Measurements from ENCODE around the gene GGCT.
A peak's percentile ranks its signal among the peaks of the same experiment; 100 is the strongest.
"Not testable (repeated sequence)": the region's sequence is repeated elsewhere in the genome, so short reads cannot be mapped to it uniquely, and the experiment has no call there.

Gene GGCT

DNA sequence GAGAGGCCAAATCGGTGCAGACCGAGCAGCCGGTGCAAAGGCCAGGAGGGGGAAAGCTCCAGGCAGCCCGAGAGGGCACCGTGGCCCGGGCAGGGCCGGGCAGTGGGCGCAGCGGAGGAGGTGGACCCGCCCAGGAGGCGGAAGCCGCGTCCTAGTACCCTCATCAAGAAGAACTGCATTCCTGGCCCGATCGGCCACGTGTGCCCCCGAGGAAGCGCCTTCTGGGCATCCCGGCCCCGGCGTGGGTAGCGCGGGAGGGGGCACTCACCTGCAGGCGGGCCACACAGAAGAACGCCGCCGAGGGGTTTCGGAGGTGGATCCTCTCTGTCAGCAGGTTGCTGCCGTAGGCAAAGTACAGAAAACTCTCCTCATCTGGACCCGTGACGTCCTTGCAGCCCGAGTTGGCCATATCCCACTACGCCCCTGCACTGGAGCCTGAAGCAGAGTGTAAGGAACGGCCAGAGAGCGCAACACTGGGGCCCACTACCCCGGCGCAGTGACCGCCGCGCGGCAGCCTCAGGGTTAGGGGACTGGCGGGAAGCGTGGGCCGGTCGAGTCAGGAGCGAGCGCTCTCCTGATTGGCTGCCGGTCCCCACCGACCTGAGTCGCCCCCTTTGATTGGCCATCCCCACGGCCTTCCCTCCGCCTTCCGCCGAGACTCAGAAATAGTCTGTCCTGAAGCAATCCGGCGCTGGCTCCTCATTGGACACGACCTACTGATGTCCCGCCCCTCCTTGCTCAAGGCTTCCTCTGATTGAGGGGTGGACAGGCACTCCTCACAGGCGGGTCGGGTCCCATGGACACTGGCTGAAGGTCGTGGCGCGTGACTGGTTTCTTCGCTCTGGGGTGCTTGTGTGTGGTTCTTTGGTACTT lies at the start of gene GGCT:
Gene GGCT, minus strand, starts transcription at position 529 of the 873 bp plus-strand sequence. Its CDS starts 120 bp downstream, at position 409.
- peak; percentile 97 to 100 (median 99) for DNase-seq
- intact Hi-C loops (cut with DNase I), result loop anchor here (10.0 kb wide), 3 partner anchors 60 to 340 kb away; partner anchors contain the start of gene ZNRF2

- no peak for DNase-seq
- intact Hi-C loops (cut with DNase I), result no loop called here
Measured at GRCh38 chr7:30553546-30553945, 48.9 kb upstream of the GGCT start.

- DNase-seq, result no peak
- intact Hi-C loops (cut with DNase I), result no loop called here
Measured at GRCh38 chr7:30553141-30553540, 48.5 kb upstream of the GGCT start.

GRCh38 chr7:30552330-30552729 lies 47.7 kb upstream of the GGCT start:
- intact Hi-C loops (cut with DNase I), result no loop called here
- DNase-seq, result no peak

DNA sequence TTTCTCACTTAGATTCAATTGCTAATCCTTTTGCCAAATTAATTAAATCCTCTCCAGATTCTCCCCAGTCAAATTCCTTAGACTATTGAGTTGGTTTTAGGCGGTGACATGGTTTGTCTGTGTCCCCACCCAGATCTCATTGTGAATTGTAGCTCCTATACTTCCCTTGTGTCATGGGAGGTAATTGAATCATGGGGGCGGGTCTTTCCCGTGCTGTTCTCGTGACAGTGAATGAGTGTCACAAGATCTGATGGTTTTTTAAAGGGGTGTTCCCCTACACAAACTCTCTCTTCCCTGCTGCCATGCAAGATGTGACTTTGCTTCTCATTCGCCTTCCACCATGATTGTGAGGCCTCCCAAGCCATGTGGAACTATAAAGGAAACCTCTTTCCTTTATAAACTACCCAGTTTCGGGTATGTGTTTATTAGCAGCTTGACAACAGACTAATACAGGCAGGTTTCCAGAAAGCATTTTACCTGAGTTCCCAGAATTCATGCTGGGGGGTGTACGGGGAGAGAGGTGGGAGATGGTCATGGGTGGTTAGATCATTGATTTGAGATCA lies 45.4 kb upstream of the GGCT start:
- intact Hi-C loops (cut with DNase I), result no loop called here
- DNase-seq, result no peak

DNA sequence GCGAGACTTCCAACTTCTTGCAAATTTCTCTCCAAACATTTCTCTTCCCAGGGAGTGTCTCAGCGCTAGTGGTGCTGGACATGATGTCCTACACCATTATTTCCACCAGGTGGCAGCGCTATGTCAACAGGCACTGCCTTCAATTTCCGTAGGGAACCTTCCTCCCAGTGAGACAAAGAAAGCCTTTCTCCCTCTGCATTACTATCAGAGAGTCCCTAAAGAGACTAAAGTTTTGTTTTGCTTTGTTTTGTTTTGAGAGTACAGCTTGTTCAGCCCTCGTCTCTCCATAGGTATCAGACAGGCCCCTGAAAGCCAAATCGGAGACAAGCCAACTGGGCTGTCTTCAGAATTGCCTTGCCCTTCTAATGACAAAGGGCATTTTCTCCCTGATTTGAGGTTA lies 44.2 kb upstream of the GGCT start:
- DNase-seq, result peak; percentile 42 to 93 (median 82)
- intact Hi-C loops (cut with DNase I), result no loop called here

- intact Hi-C loops (cut with DNase I), result no loop called here
Measured at GRCh38 chr7:30546596-30546995, 42.0 kb upstream of the GGCT start.

GRCh38 chr7:30545791-30546555 lies 41.3 kb upstream of the GGCT start:
- no peak for DNase-seq
- intact Hi-C loops (cut with DNase I), result no loop called here

More at GRCh38 chr7:30546596-30546995, 42.0 kb upstream of the GGCT start:
- DNase-seq, result no peak

DNA sequence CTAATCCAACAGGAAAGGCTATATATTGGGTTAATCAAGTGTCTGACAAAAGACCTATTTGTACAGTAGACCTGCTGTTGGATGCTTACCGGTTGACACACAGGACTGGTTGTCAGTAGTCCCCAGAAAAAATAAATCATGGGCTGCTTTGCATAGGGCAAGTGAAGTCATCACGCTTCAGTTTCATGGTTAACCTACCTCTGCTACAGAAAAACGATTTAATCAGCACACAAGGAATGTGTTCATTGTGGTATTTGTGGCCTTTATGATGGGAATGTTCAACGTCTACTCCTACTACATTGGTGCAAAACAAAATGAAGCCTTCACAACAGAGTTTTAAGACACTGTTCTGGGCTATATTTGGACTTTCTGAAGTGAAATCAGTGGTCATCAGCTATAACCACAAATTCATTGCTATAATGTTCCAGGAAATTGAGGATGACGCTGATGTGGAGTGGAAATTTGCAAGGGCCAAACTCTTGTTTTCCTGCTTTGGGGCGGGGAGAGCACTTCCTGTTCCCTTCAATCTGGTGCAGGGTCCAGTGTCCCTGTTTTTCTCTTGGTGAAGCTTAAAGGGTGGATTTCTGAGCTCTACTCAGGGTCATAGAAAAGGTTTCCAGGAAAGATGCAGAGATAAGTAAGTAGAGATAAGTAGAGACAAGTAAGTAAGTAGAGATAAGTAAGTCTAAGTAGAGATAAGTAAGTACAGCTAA lies 39.3 kb upstream of the GGCT start:
- no peak for DNase-seq
- intact Hi-C loops (cut with DNase I), result no loop called here

- DNase-seq; intact Hi-C loops (cut with DNase I): not testable (repeated sequence)
Measured at GRCh38 chr7:30543115-30543514, 38.5 kb upstream of the GGCT start.

GRCh38 chr7:30533886-30534285 lies 29.3 kb upstream of the GGCT start:
- DNase-seq, result no peak
- intact Hi-C loops (cut with DNase I), result no loop called here

DNA sequence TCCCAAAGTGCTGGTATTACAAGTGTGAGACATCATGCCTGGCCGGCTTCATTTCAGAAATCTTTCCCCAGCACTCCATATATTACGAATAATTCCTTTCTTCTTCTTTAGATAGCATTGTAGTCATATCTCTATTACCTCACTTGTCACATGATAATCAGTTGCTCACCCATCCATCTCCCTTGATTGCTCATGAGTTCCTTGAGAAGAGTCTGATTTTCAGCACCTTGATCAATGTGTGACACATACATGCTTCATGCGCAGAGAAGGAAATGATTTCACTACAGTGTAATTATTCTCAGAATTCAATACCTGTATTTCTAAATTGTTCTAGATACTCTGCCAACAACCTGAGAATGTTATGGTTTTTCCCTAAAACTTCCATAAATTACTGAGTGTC lies 26.7 kb upstream of the GGCT start:
- intact Hi-C loops (cut with DNase I), result no loop called here

DNA sequence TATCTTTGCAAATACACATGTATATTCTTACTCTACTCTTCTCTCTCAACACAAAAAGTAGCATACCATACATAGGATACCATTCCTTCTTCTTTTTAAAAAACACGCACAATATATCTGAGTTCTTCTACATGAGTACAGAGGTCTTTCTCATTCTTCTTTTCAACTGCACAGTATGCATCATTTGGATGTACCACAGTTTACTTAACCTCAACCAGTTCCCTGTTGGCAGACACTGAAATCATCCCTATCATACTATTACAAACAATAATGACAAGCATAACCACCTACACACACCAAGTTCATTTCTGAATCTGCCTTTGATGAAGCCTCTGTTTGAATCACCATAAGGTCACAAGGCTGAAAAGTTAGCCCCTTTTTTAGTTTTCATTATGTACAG lies 25.7 kb upstream of the GGCT start:
- intact Hi-C loops (cut with DNase I), result no loop called here

More for the DNA sequence above, 26.7 kb upstream of the GGCT start:
- no peak for DNase-seq

DNA sequence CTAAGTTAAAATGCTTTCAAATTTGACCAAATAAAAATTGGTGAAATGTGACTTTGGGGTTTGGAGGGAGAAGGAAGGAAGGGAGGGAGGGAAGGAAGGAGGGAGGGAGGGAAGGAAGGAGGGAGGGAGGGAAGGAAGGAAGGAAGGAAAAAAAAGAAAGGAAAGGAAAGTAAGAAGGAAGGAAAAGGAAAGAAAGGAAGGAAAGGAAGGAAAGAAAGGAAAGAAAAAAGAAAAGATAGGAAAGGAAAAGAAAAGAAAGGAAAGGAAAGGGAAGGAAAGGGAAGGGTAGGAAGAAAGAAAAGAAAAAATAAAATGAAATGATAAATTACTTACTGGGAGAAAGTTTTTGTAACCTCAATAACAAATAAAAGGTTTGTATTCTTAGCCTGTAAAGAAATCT lies 24.1 kb upstream of the GGCT start:
- no peak for DNase-seq
- intact Hi-C loops (cut with DNase I), result no loop called here

More for the DNA sequence above, 25.7 kb upstream of the GGCT start:
- DNase-seq, result no peak

DNA sequence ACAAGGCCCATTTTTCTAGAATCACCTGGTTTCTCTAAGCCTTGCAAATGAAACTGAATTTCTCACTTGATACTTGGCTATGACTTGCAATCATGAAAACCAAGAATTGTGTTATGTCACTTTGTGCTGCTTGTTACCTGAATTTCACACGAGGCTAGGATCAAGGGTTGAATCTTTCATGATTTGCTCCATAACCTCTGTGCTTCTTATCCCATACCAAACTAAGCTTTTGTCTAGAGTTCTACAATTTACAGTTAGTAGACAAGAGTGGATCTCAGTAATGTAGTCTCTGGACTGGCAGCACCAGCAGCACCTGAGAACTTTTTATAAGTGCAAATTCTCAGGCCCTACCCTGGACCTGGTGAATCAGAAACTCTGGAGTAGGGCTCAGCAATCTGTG lies 22.7 kb upstream of the GGCT start:
- DNase-seq; intact Hi-C loops (cut with DNase I): not testable (repeated sequence)

- no peak for DNase-seq
- intact Hi-C loops (cut with DNase I), result no loop called here
Measured at GRCh38 chr7:30526163-30526562, 21.5 kb upstream of the GGCT start.

GRCh38 chr7:30525429-30525828 lies 20.8 kb upstream of the GGCT start:
- intact Hi-C loops (cut with DNase I), result no loop called here
- no peak for DNase-seq

GRCh38 chr7:30524545-30524944 lies 19.9 kb upstream of the GGCT start:
- no peak for DNase-seq
- intact Hi-C loops (cut with DNase I), result no loop called here

GRCh38 chr7:30523466-30523865 lies 18.8 kb upstream of the GGCT start:
- intact Hi-C loops (cut with DNase I), result no loop called here
- DNase-seq, result no peak
